Subcutaneous adipose tissue (tissue), 4 donors: ENCODE data around the gene FBXL13. TPM values are rescaled to one million over a fixed set of nuclear protein-coding genes. Genes with fewer than 3 reads are reported as not detected.

Experiments used
- total RNA-seq, 4 donors: library from RNA; depleted of rRNA; stranded (reverse); fragments of >200 nt; gene quantifications; one replicate each; pipeline ENCODE4 v1.1.0, GENCODE V29; 2016
- TF ChIP-seq, protein P1 (sequence below): fragments of 450-650 bp; IDR thresholded peaks from one replicate; pipeline ENCODE4 v1.5.1; 2016; ENCODE audit warnings: low read depth, mild to moderate bottlenecking, control low read depth, antibody characterized with exemption, moderate library complexity

Gene FBXL13
- total RNA-seq, 4 donors from 2014 or later: 0.88 to 2.4 TPM; not detected in 2

DNA sequence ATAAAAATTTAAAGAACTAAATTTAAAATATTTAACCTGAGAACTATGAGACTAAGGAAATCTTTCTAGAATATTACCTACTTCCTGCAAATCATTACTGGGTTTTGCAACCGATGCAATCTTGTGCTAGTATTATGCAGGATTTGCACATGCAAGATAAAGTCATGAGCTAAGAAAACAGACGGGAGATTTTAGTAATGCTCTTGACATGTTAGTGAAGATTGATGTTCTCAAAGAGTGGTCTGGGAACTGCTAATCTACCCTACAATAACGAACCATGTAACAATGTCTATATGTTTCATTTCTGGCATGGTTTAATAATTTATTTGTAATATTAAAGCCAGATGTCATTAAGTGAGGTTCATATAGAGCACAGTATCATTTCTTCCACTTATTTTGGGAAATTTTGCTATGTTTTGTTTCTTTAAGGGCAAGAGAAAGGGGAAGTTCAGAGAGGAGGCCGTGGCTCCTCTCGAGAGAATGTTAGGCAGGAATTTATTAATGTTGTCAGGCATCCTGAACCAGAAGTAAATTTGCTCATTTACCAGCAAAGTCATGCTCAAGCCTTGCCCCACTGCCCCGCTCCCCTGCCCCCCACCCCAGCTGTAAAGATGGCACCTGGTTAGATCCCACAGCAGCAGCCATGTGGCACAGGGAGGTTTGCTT, 139.0 kb downstream of the FBXL13 start:
- TF ChIP-seq, protein P1, sequence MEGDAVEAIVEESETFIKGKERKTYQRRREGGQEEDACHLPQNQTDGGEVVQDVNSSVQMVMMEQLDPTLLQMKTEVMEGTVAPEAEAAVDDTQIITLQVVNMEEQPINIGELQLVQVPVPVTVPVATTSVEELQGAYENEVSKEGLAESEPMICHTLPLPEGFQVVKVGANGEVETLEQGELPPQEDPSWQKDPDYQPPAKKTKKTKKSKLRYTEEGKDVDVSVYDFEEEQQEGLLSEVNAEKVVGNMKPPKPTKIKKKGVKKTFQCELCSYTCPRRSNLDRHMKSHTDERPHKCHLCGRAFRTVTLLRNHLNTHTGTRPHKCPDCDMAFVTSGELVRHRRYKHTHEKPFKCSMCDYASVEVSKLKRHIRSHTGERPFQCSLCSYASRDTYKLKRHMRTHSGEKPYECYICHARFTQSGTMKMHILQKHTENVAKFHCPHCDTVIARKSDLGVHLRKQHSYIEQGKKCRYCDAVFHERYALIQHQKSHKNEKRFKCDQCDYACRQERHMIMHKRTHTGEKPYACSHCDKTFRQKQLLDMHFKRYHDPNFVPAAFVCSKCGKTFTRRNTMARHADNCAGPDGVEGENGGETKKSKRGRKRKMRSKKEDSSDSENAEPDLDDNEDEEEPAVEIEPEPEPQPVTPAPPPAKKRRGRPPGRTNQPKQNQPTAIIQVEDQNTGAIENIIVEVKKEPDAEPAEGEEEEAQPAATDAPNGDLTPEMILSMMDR: no peak

DNA sequence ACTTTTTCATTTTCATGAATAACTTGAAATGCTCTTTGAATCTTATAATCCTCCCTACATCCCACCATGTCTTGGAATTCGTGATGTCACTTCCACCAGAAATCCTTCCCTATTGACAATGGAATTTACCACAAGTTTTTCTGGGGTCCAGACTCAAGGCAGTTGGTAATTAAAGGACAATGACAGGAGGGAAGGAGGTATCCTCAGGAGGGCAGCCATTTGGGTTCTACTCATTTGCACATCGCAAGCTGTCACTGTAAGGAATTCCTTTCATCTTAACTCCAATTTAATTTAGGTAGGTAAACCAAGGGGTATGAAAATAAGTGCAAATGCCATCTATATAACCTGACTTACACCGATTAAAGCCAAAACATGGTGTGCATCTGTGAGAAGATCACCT, 139.9 kb downstream of the FBXL13 start:
- TF ChIP-seq, protein P1: no peak

DNA sequence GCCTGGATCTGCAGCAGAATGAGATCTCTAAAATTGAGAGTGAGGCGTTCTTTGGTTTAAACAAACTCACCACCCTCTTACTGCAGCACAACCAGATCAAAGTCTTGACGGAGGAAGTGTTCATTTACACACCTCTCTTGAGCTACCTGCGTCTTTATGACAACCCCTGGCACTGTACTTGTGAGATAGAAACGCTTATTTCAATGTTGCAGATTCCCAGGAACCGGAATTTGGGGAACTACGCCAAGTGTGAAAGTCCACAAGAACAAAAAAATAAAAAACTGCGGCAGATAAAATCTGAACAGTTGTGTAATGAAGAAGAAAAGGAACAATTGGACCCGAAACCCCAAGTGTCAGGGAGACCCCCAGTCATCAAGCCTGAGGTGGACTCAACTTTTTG, 140.4 kb downstream of the FBXL13 start:
- TF ChIP-seq, protein P1: no peak

DNA sequence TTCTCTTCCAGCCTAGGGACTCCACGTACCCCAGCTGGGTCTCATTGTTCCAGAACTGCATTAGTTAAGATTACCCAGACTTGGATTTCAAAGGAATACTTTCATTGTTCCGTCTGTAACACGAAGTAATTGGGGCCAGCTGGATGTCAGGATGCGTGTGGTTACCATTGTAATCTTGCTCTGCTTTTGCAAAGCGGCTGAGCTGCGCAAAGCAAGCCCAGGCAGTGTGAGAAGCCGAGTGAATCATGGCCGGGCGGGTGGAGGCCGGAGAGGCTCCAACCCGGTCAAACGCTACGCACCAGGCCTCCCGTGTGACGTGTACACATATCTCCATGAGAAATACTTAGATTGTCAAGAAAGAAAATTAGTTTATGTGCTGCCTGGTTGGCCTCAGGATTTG, 140.8 kb downstream of the FBXL13 start:
- TF ChIP-seq, protein P1: no peak

DNA sequence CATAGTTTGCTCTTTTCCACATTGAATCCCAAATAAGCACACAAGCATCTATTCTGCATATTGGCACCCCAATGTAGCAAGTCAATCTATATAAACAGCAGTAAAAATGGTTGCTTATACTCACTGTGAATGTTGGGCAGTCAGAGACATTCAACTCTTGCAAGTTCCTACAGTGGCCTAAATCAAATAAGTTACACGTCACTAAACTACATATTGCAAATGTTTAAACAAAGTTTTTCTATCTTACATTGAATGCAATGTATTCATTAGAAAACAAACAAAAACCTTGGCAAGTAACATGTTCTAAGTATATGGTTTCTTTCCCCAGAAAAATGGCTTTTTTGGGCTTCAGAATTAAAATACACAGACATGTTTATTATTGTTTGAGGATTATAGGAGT, 142.8 kb downstream of the FBXL13 start:
- TF ChIP-seq, protein P1: no peak

DNA sequence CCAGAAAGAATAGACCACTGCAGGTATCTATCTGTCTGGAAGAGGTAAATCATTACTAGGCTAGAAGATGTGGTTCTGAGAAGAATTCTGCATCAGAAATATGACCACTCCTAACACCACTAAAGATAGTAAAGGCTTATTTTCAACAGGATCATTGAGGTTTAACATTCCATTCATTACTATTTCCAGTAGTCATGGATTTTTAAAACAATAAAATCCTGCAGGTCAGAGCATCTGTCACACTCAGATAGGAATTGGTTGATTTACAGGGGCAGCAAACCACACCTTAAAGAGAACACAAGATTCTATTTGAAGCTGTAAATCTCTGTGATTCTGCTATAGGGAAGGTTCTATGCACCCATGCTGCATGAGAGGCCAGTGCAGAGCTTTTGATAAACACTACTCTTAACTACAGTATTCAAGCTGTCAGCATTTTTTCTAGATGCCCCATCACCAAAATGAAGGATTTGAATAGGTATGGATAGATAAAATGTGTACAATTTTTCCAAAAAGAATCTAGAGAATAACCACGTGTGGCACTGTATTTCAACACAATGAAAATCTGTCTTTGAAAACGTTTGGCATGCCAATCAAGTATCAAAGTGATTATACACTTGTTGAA, 147.2 kb downstream of the FBXL13 start:
- TF ChIP-seq, protein P1: no peak

DNA sequence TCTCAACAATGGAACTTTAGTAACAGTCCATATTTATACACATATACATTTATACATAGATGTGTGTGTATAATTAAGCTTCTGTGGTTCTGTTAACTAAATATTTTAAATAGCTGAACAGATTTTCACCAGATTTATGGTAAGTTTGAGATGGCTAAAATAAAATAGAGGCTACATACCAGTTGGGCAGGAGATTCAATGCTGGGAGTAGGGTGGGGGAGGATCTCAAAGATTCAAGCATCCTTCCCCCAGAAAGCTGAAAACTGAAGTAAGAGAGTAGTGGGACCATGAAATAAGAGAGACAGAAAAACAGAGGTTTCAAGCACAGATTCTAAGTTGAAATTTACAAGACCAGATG, 147.8 kb downstream of the FBXL13 start:
- TF ChIP-seq, protein P1: no peak
